H1 (cell line): ENCODE data around the gene ZDHHC11. TPM values are rescaled to one million over a fixed set of nuclear protein-coding genes. Genes with fewer than 3 reads are reported as not detected.

ENCODE experiments used
- CTCF ChIA-PET: fragments of 300-600 bp; sonication (Branson Sonifier 250); formaldehyde crosslinking; loops from one replicate; lab custom pipeline; 2021; ENCODE audit not compliant: partially characterized antibody; lab: Charles Lee
- POLR2A ChIA-PET: fragments of 300-600 bp; sonication (Branson Sonifier 250); formaldehyde crosslinking; loops from one replicate; lab custom pipeline; 2021; ENCODE audit warnings: inconsistent platforms; ENCODE audit not compliant: partially characterized antibody; lab: Charles Lee
- DNase-seq, 2 experiments: peaks; one replicate each; pipeline versions ENCODE4 v3.0.0 to v3.0.0-alpha.2; 2010 to 2022; ENCODE audit warnings: low spot score in 2 of 2, low read depth in 1 of 2, mixed read lengths in 1 of 2
- FAIRE-seq: peaks from 2 replicates; lab custom pipeline; 2011; peaks lifted over from hg19 to GRCh38; lab: Jason Lieb, UNC
- H2AFZ ChIP-seq: 2 replicates; pipeline ENCODE4 v1.8.1; 2012; ENCODE audit warnings: low read length, inconsistent platforms
- H2AK5ac ChIP-seq: 2 replicates; pipeline ENCODE4 v1.6.1; 2013; ENCODE audit warnings: low read depth, low read length
- H2BK120ac ChIP-seq: replicated peaks from 2 replicates; pipeline ENCODE3; 2013; ENCODE audit warnings: low read depth, low read length, inconsistent platforms
- H2BK12ac ChIP-seq: 2 replicates; pipeline ENCODE4 v1.6.1; 2013; ENCODE audit warnings: low read depth, low read length
- H2BK15ac ChIP-seq: 2 replicates; pipeline ENCODE4 v1.6.1; 2013; ENCODE audit warnings: low read length
- H2BK20ac ChIP-seq: 2 replicates; pipeline ENCODE4 v1.6.1; 2013; ENCODE audit warnings: low read length
- H2BK5ac ChIP-seq: 2 replicates; pipeline ENCODE4 v1.6.1; 2013; ENCODE audit warnings: low read depth, low read length
- H3K14ac ChIP-seq: 2 replicates; pipeline ENCODE4 v1.6.1; 2013; ENCODE audit warnings: inconsistent platforms; ENCODE audit not compliant: insufficient read length
- H3K18ac ChIP-seq: 2 replicates; pipeline ENCODE4 v1.6.1; 2013; ENCODE audit warnings: low read length; ENCODE audit errors: extremely low read depth
- H3K23ac ChIP-seq: 2 replicates; pipeline ENCODE4 v1.6.1; 2013; ENCODE audit warnings: inconsistent platforms; ENCODE audit not compliant: insufficient read length
- H3K23me2 ChIP-seq: 2 replicates; pipeline ENCODE4 v1.6.1; 2013; ENCODE audit warnings: low read depth, low read length
- H3K27ac ChIP-seq: 2 replicates; pipeline ENCODE4 v1.6.1; 2011; ENCODE audit warnings: low read depth, low read length, inconsistent platforms
- H3K27me3 ChIP-seq, 4 experiments: replicated peaks in 1 of 4; 1 replicate in 1 of 4; 2 replicates in 3 of 4; pipeline versions ENCODE4 v1.6.1 to v1.8.1; 2011 to 2013; ENCODE audit warnings: low read length in 3 of 4, mild to moderate bottlenecking in 3 of 4, inconsistent platforms in 2 of 4, mixed read lengths in 2 of 4, moderate library complexity in 1 of 4; ENCODE audit not compliant: control insufficient read depth in 3 of 4, insufficient read depth in 3 of 4; ENCODE audit errors: extremely low read depth in 1 of 4
- H3K36me3 ChIP-seq, 4 experiments: 2 replicates each; pipeline versions ENCODE4 v1.6.1 to v1.8.1; 2011 to 2013; ENCODE audit warnings: mild to moderate bottlenecking in 4 of 4, low read length in 3 of 4, moderate library complexity in 2 of 4, control low read depth in 1 of 4, inconsistent platforms in 1 of 4; ENCODE audit not compliant: insufficient read depth in 4 of 4, control insufficient read depth in 2 of 4
- H3K4ac ChIP-seq: replicated peaks from 2 replicates; pipeline ENCODE3; 2013; ENCODE audit warnings: low read length, low read depth, mixed read lengths, inconsistent platforms; ENCODE audit not compliant: insufficient read length
- H3K4me1 ChIP-seq, 4 experiments: replicated peaks in 1 of 4; 1 replicate in 1 of 4; 2 replicates in 3 of 4; pipeline versions ENCODE4 v1.6.1 to v1.8.1; 2011 to 2013; ENCODE audit warnings: low read length in 3 of 4, inconsistent platforms in 2 of 4, mixed read lengths in 1 of 4; ENCODE audit not compliant: insufficient read depth in 4 of 4, control insufficient read depth in 3 of 4
- H3K4me2 ChIP-seq, 2 experiments: 2 replicates each; pipeline versions ENCODE4 v1.6.1 to v1.8.1; 2011 to 2013; ENCODE audit warnings: low read depth in 2 of 2, low read length in 2 of 2, control low read depth in 1 of 2, inconsistent platforms in 1 of 2, mild to moderate bottlenecking in 1 of 2; ENCODE audit not compliant: insufficient read depth in 1 of 2
- H3K4me3 ChIP-seq, 4 experiments: fragments of 200-600, 300-600 bp in 1 of 4; sonication (generic), shearing (Covaris generic), sonication (Bioruptor Twin) in 1 of 4; 2 replicates each; pipeline versions ENCODE4 v1.5.1 to v1.8.1; 2011 to 2016; ENCODE audit warnings: low read length in 4 of 4, low read depth in 3 of 4, control low read depth in 2 of 4, inconsistent platforms in 2 of 4, mild to moderate bottlenecking in 2 of 4, mixed read lengths in 1 of 4, moderate library complexity in 1 of 4; ENCODE audit not compliant: insufficient read depth in 2 of 4; ENCODE audit errors: extremely low read depth in 1 of 4
- H3K56ac ChIP-seq: replicated peaks from 2 replicates; pipeline ENCODE3; 2013; ENCODE audit warnings: low read depth, mild to moderate bottlenecking, mixed read lengths, low read length, inconsistent platforms; ENCODE audit not compliant: insufficient read length
- H3K79me1 ChIP-seq: 2 replicates; pipeline ENCODE4 v1.6.1; 2013; ENCODE audit warnings: low read depth, low read length, control low read depth
- H3K79me2 ChIP-seq, 2 experiments: 2 replicates each; pipeline versions ENCODE4 v1.6.1 to v1.8.1; 2012 to 2013; ENCODE audit warnings: low read length in 2 of 2, mild to moderate bottlenecking in 2 of 2, inconsistent platforms in 1 of 2; ENCODE audit not compliant: insufficient read depth in 2 of 2, control insufficient read depth in 1 of 2
- H3K9ac ChIP-seq, 4 experiments: replicated peaks in 1 of 4; 1 replicate in 1 of 4; 2 replicates in 3 of 4; pipeline versions ENCODE4 v1.6.1 to v1.8.1; 2011 to 2013; ENCODE audit warnings: low read depth in 3 of 4, low read length in 3 of 4, control low read depth in 2 of 4, mild to moderate bottlenecking in 2 of 4, moderate library complexity in 2 of 4, inconsistent platforms in 1 of 4; ENCODE audit errors: extremely low read depth in 1 of 4
- H3K9me3 ChIP-seq, 2 experiments: 2 replicates each; pipeline versions ENCODE4 v1.6.1 to v1.8.1; 2012 to 2013; ENCODE audit warnings: mild to moderate bottlenecking in 2 of 2, moderate library complexity in 2 of 2, control low read depth in 1 of 2, inconsistent platforms in 1 of 2, low read depth in 1 of 2, low read length in 1 of 2, mixed read lengths in 1 of 2; ENCODE audit not compliant: insufficient read depth in 2 of 2
- H4K20me1 ChIP-seq, 2 experiments: replicated peaks in 1 of 2; 2 replicates each; pipeline versions ENCODE3 to v1.8.1; 2011 to 2013; ENCODE audit warnings: inconsistent platforms in 2 of 2, low read length in 2 of 2, mild to moderate bottlenecking in 1 of 2; ENCODE audit not compliant: insufficient read depth in 2 of 2, control insufficient read depth in 1 of 2
- H4K5ac ChIP-seq: 2 replicates; pipeline ENCODE4 v1.6.1; 2013; ENCODE audit warnings: low read length, low read depth, mixed read lengths, inconsistent platforms; ENCODE audit not compliant: insufficient read length
- H4K8ac ChIP-seq: 2 replicates; pipeline ENCODE4 v1.8.0; 2013; ENCODE audit warnings: mild to moderate bottlenecking, moderate library complexity, low read length, inconsistent platforms; ENCODE audit not compliant: insufficient read depth; ENCODE audit errors: extremely low read depth
- H4K91ac ChIP-seq: replicated peaks from 2 replicates; pipeline ENCODE3; 2013; ENCODE audit warnings: low read length, mixed read lengths, inconsistent platforms; ENCODE audit not compliant: insufficient read length
- CBX5 ChIP-seq: fragments of 300-800, 300-1000 bp; sonication (generic); IDR thresholded peaks from 2 replicates; pipeline ENCODE4 v1.7.1; 2016; ENCODE audit warnings: antibody characterized with exemption, low read length, low read depth
- CEBPB ChIP-seq: IDR thresholded peaks from 2 replicates; pipeline ENCODE4 v1.6.1; 2012; ENCODE audit warnings: low read depth, low read length
- KDM5A ChIP-seq: fragments of 200-600 bp; IDR thresholded peaks from 2 replicates; pipeline ENCODE4 v1.7.1; 2012; ENCODE audit warnings: mild to moderate bottlenecking, low read length, inconsistent platforms, mixed read lengths
- MAFK ChIP-seq: IDR thresholded peaks from 2 replicates; pipeline ENCODE4 v1.6.1; 2012; ENCODE audit warnings: low read depth, mild to moderate bottlenecking, improper control_type of control experiment, low read length
- POLR2AphosphoS5 ChIP-seq: IDR thresholded peaks from 2 replicates; pipeline ENCODE4 v1.6.1; 2011; ENCODE audit warnings: low read depth, low read length
- RBBP5 ChIP-seq: IDR thresholded peaks from 2 replicates; pipeline ENCODE4 v1.7.1; 2012; ENCODE audit warnings: low read depth, mild to moderate bottlenecking, inconsistent platforms, low read length, moderate library complexity, borderline replicate concordance
- SP2 ChIP-seq: IDR thresholded peaks from 2 replicates; pipeline ENCODE4 v1.6.1; 2012; ENCODE audit warnings: mild to moderate bottlenecking, low read length, inconsistent platforms
- SUZ12 ChIP-seq: fragments of 200-600 bp; sonication (generic); IDR thresholded peaks from 2 replicates; pipeline ENCODE4 v1.6.1; 2012; ENCODE audit warnings: mild to moderate bottlenecking, inconsistent platforms, low read length, moderate library complexity, mixed read lengths
- TAF7 ChIP-seq: optimal IDR thresholded peaks from 2 replicates; pipeline ENCODE3; 2011; ENCODE audit warnings: low read depth, mild to moderate bottlenecking, inconsistent platforms, low read length, moderate library complexity, borderline replicate concordance
- WGBS, 2 experiments: shearing (Covaris generic) in 1 of 2; methylation state at CpG; one replicate each; pipeline versions ENCODE4 v1.1.6 to v1.1.7; 2013 to 2015; ENCODE audit warnings: low lambda C conversion rate in 2 of 2, mixed read lengths in 2 of 2, inconsistent platforms in 1 of 2, low coverage in 1 of 2, missing lambda C conversion rate in 1 of 2; ENCODE audit not compliant: insufficient replicate concordance in 2 of 2, insufficient coverage in 1 of 2, insufficient read length in 1 of 2; ENCODE audit errors: extremely low coverage in 1 of 2, missing lambda C conversion rate in 1 of 2; 5-methylcytosine and 5-hydroxymethylcytosine counted together
- polyA plus RNA-seq, 7 experiments: library from polyadenylated mRNA; depleted of rRNA in 3 of 7; stranded (reverse) in 5 of 7; unstranded in 2 of 7; fragments of >200 nt in 5 of 7; fragments of 200-250 nt in 2 of 7; gene quantifications; 1 replicate in 5 of 7; 2 replicates in 1 of 7; 4 replicates in 1 of 7; pipeline versions ENCODE4 v1.2.1 to v1.2.3, GENCODE V29; 2011 to 2013; ENCODE audit warnings: missing spikeins in 2 of 7, mixed read lengths in 2 of 7
- total RNA-seq: library from RNA; stranded (reverse); fragmentation: NEBNext Ultra II Directional; extraction: Animal tissue kit (Norgen Biotek cat#: 25700); gene quantifications from 2 replicates; pipeline ENCODE4 v1.2.1, GENCODE V29; 2021
- TF ChIP-seq, protein P1 (sequence below): IDR thresholded peaks from 2 replicates; pipeline ENCODE4 v1.6.1; 2012; ENCODE audit warnings: inconsistent platforms
- TF ChIP-seq, protein P2 (sequence below): IDR thresholded peaks from 2 replicates; pipeline ENCODE4 v1.6.1; 2011; ENCODE audit warnings: low read depth, mild to moderate bottlenecking, low read length; ENCODE audit not compliant: insufficient read depth

Gene ZDHHC11
- total and polyA plus RNA-seq, 2 of the 8 experiments (the other 6 are each of a cell fraction or from before 2014, with no cell fraction given): 4.7 to 16.6 TPM

DNA sequence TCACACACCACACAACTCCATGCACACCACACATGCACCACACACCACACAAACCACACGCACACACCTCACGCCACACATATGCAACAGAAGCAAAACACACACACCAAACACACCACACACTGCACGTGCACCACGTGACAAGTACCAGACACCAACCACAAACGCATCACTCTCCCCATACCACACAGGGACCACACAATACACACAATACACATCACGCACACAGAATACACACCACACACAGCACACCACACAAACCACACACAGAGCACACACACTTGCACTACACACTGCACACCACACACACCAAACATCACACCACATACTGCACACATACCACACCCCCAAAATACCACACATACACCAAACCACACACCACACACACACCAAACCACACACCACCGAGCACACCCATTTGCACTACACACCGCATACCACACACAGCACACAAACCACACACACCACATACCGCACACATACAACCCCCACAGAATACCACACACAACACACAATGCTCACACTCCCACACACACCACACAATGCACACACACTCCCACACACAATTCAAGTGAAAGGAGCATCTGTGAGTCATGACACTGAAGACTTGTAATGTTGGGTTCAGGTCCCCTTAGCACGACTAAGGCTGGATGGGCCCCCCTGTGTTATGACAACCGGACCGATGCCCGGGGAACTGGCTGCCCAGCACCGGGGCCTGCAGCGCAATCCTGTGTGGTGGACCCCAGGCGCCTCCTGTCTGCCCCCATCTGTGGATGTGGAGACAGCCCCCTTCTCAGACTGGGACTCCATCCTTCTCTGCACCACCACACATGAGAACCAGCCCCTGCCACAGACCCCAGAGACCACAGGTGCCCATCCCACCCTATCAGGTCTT, 6.0 kb upstream of the ZDHHC11 start:
- FAIRE-seq (no peak), DNase-seq (no peak)
- peaks cover 4% of the 10 kb centered on the region; the same call in 1 of the 2 replicates for H3K79me1 ChIP-seq
- CTCF ChIA-PET: no interaction called here
- H3K4ac ChIP-seq: peak overlapping the region; percentile 91
- no peaks in the 10 kb centered on the region; a peak in 1 of 8 replicates for H3K36me3 ChIP-seq
- no peak overlapping the region for H3K4me2 ChIP-seq
- H3K4me3 ChIP-seq: no peak overlapping the region; a peak in 1 of 8 replicates
- no peak overlapping the region for H3K14ac ChIP-seq
- peak overlapping the region; percentile 74 for H4K91ac ChIP-seq
- POLR2A ChIA-PET: no interaction called here
- peak overlapping the region; percentile 53; the same call in 1 of the 2 replicates for H2BK5ac ChIP-seq
- no peak overlapping the region for H3K23ac ChIP-seq
- no peak overlapping the region for H2AFZ ChIP-seq
- H4K20me1 ChIP-seq: peaks cover 2 to 15% of the 10 kb centered on the region in 2 experiments
- no peak overlapping the region for H2BK120ac ChIP-seq
- no peak overlapping the region for H4K8ac ChIP-seq
- H3K27me3 ChIP-seq: no peaks in the 10 kb centered on the region
- no peak overlapping the region; the same call in 1 of the 2 replicates for H2BK20ac ChIP-seq
- H3K9ac ChIP-seq: no peak overlapping the region
- H2BK12ac ChIP-seq: peak overlapping the region; percentile 55; the same call in 1 of the 2 replicates
- peak overlapping the region; percentile 92 for H3K56ac ChIP-seq
- peaks cover 11% of the 10 kb centered on the region; the same call in 1 of the 2 replicates for H3K23me2 ChIP-seq
- peak overlapping the region; percentile 68; the same call in 1 of the 2 replicates for H2AK5ac ChIP-seq
- H3K9me3 ChIP-seq: no peaks in the 10 kb centered on the region
- no peaks in the 10 kb centered on the region for H3K79me2 ChIP-seq
- no peaks in the 10 kb centered on the region for H3K4me1 ChIP-seq
- WGBS, 2 experiments: 94% methylated on average over 15 of the region's 16 CpGs; no CpG with 5 or more reads in 1 of the 2 experiments
- H4K5ac ChIP-seq: no peak overlapping the region
- no peak overlapping the region for H3K27ac ChIP-seq
- peak overlapping the region; percentile 62; the same call in 1 of the 2 replicates for H2BK15ac ChIP-seq
- no peak overlapping the region for H3K18ac ChIP-seq
- TF ChIP-seq MAFK: no peak
- TF ChIP-seq CBX5: no peak
- TF ChIP-seq TAF7: no peak
- TF ChIP-seq SP2: no peak
- TF ChIP-seq, protein P1, sequence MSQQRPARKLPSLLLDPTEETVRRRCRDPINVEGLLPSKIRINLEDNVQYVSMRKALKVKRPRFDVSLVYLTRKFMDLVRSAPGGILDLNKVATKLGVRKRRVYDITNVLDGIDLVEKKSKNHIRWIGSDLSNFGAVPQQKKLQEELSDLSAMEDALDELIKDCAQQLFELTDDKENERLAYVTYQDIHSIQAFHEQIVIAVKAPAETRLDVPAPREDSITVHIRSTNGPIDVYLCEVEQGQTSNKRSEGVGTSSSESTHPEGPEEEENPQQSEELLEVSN: no peak
- TF ChIP-seq RBBP5: no peak
- TF ChIP-seq, protein P2, sequence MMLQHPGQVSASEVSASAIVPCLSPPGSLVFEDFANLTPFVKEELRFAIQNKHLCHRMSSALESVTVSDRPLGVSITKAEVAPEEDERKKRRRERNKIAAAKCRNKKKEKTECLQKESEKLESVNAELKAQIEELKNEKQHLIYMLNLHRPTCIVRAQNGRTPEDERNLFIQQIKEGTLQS: no peak
- no peak for TF ChIP-seq POLR2AphosphoS5
- TF ChIP-seq KDM5A: no peak
- TF ChIP-seq SUZ12: no peak
- TF ChIP-seq CEBPB: no peak
